G401 (cell line): ENCODE results near the gene C3orf22. TPM values are rescaled to one million over a fixed set of nuclear protein-coding genes. Genes with fewer than 3 reads are reported as not detected.
A peak's percentile ranks its signal among the peaks of the same experiment; 100 is the strongest.

Experiments used
- DNase-seq: peaks from one replicate; pipeline ENCODE4 v3.0.0-alpha.2; 2015; ENCODE audit warnings: low spot score
- in situ Hi-C: cut with HindIII; loops from 2 replicates; pipeline ENCODE4 v1.10.0; 2016; ENCODE audit warnings: low sequenced_read_pairs, mixed read lengths
- total RNA-seq: library from RNA; depleted of rRNA; stranded (reverse); fragments of >200 nt; shearing (Covaris generic); gene quantifications from 2 replicates; pipeline ENCODE4 v1.2.3, GENCODE V29; 2014

The C3orf22 gene
- total RNA-seq, 1 experiment from 2014 or later, result not detected

- DNase-seq, result no peak
- in situ Hi-C loops, result no loop called here
Measured at GRCh38 chr3:126562737-126563276, 4.1 kb upstream of the C3orf22 start.

- in situ Hi-C loops, result no loop called here
- no peak for DNase-seq
Measured at GRCh38 chr3:126557761-126558160, 971 bp downstream of the C3orf22 start.

GRCh38 chr3:126557415-126557745 is 1.4 kb downstream of the C3orf22 start:
- in situ Hi-C loops, result no loop called here
- no peak for DNase-seq

- in situ Hi-C loops, result no loop called here
- DNase-seq, result no peak
Measured at GRCh38 chr3:126556637-126557414, 1.9 kb downstream of the C3orf22 start.

GRCh38 chr3:126555795-126556636 is 2.7 kb downstream of the C3orf22 start:
- DNase-seq, result no peak

GRCh38 chr3:126554560-126555525 is 3.9 kb downstream of the C3orf22 start:
- no peak for DNase-seq
- in situ Hi-C loops, result no loop called here

More at GRCh38 chr3:126555795-126556636, 2.7 kb downstream of the C3orf22 start:
- in situ Hi-C loops, result no loop called here

GRCh38 chr3:126553284-126554084 is 5.2 kb downstream of the C3orf22 start:
- in situ Hi-C loops, result no loop called here
- DNase-seq, result no peak

GRCh38 chr3:126552688-126553283 is 5.9 kb downstream of the C3orf22 start:
- in situ Hi-C loops, result no loop called here
- DNase-seq, result peak; percentile 67

- in situ Hi-C loops, result no loop called here
Measured at GRCh38 chr3:126551839-126552687, 6.7 kb downstream of the C3orf22 start.

GRCh38 chr3:126551121-126551838 is 7.5 kb downstream of the C3orf22 start:
- peak; percentile 73 for DNase-seq
- in situ Hi-C loops, result no loop called here

More at GRCh38 chr3:126551839-126552687, 6.7 kb downstream of the C3orf22 start:
- peak; percentile 38 for DNase-seq

- DNase-seq, result no peak
- in situ Hi-C loops, result no loop called here
Measured at GRCh38 chr3:126550488-126551051, 8.2 kb downstream of the C3orf22 start.

GRCh38 chr3:126549861-126550487 is 8.8 kb downstream of the C3orf22 start:
- DNase-seq, result no peak
- in situ Hi-C loops, result no loop called here

GRCh38 chr3:126548556-126549466 is 9.9 kb downstream of the C3orf22 start:
- in situ Hi-C loops, result no loop called here
- no peak for DNase-seq

- in situ Hi-C loops, result no loop called here
- DNase-seq, result no peak
Measured at GRCh38 chr3:126547721-126548120, 11.0 kb downstream of the C3orf22 start.
